PC-3 (cell line): ENCODE data around the gene LONP1. TPM values are rescaled to one million over a fixed set of nuclear protein-coding genes. Genes with fewer than 3 reads are reported as not detected.

Experiments
- ATAC-seq: fragments of 200-7000 bp; cut with Tn5 transposase; 2 replicates; pipeline ENCODE4 v1.9.1; 2020; ENCODE audit warnings: mild to moderate bottlenecking, moderate library complexity
- BruUV-seq: library from RNA; stranded (reverse); fragments of 400-500 nt; replicated peaks from 2 replicates; lab custom pipeline; 2021; lab: Mats Ljungman, UMichigan
- CTCF ChIA-PET: fragments of 300-600 bp; sonication (Branson Sonifier 250); formaldehyde crosslinking; loops from one replicate; lab custom pipeline; 2022; ENCODE audit warnings: antibody characterized with exemption; lab: Charles Lee
- POLR2A ChIA-PET: fragments of 300-600 bp; sonication (Branson Sonifier 250); formaldehyde crosslinking; loops from one replicate; lab custom pipeline; 2022; ENCODE audit warnings: antibody characterized with exemption; ENCODE audit not compliant: unreplicated experiment; lab: Charles Lee
- DNase-seq: peaks from one replicate; pipeline ENCODE4 v3.0.0-alpha.2; 2015
- H2AFZ ChIP-seq: fragments of 300-600 bp; sonication (generic); 2 replicates; pipeline ENCODE4 v1.6.0; 2016; ENCODE audit warnings: antibody characterized with exemption, low read length
- H3F3A ChIP-seq: fragments of 300-600 bp; sonication (generic); one replicate; pipeline ENCODE4 v1.6.0; 2017; ENCODE audit warnings: antibody characterized with exemption, low read length, control low read depth, mild to moderate bottlenecking; ENCODE audit not compliant: unreplicated experiment
- H3K27ac ChIP-seq: fragments of 300-600 bp; sonication (generic); 2 replicates; pipeline ENCODE4 v1.5.1; 2016; ENCODE audit warnings: mild to moderate bottlenecking, low read length
- H3K27me3 ChIP-seq: fragments of 300-600 bp; sonication (generic); 2 replicates; pipeline ENCODE4 v1.6.1; 2016; ENCODE audit warnings: low read length, mixed read lengths
- H3K36me3 ChIP-seq: fragments of 300-600 bp; sonication (generic); 2 replicates; pipeline ENCODE4 v1.6.1; 2016; ENCODE audit warnings: low read depth, mixed run types, low read length, mixed read lengths
- H3K4me1 ChIP-seq: fragments of 300-600 bp; sonication (generic); 2 replicates; pipeline ENCODE4 v1.5.1; 2016; ENCODE audit warnings: low read length; ENCODE audit not compliant: insufficient read depth
- H3K4me2 ChIP-seq: fragments of 300-600 bp; sonication (generic); 2 replicates; pipeline ENCODE4 v1.6.0; 2016; ENCODE audit warnings: low read length
- H3K4me3 ChIP-seq: fragments of 300-600 bp; sonication (generic); 2 replicates; pipeline ENCODE4 v1.5.1; 2016; ENCODE audit warnings: mild to moderate bottlenecking, low read length, mixed read lengths
- H3K79me2 ChIP-seq: fragments of 300-600 bp; sonication (generic); 2 replicates; pipeline ENCODE4 v1.6.1; 2017; ENCODE audit warnings: low read length, mixed read lengths
- H3K9ac ChIP-seq: fragments of 300-600 bp; sonication (generic); 2 replicates; pipeline ENCODE4 v1.6.0; 2016; ENCODE audit warnings: mild to moderate bottlenecking, low read length
- H3K9me2 ChIP-seq: fragments of 300-600 bp; sonication (generic); replicated peaks from 2 replicates; pipeline ENCODE4 v1.6.1; 2016; ENCODE audit warnings: mixed run types, low read length, mixed read lengths
- H3K9me3 ChIP-seq: fragments of 300-600 bp; sonication (generic); 2 replicates; pipeline ENCODE4 v1.6.1; 2016; ENCODE audit warnings: low read length, mixed read lengths
- H4K20me1 ChIP-seq: fragments of 300-600 bp; sonication (generic); 2 replicates; pipeline ENCODE4 v1.6.1; 2016; ENCODE audit warnings: low read length, mixed read lengths
- EZH2 ChIP-seq: fragments of 300-600 bp; sonication (generic); IDR thresholded peaks from one replicate; pipeline ENCODE4 v1.6.1; 2017; ENCODE audit warnings: antibody characterized with exemption, mild to moderate bottlenecking, low read length; ENCODE audit not compliant: unreplicated experiment
- EZH2phosphoT487 ChIP-seq: fragments of 300-600 bp; sonication (generic); IDR thresholded peaks from 2 replicates; pipeline ENCODE4 v1.6.1; 2018; ENCODE audit warnings: mild to moderate bottlenecking, antibody characterized with exemption, low read length, borderline replicate concordance
- intact Hi-C: fragments of 100-400 bp; cut with micrococcal nuclease; formaldehyde crosslinking; loops from 2 replicates; pipeline ENCODE4 v1.9.0; 2023
- total RNA-seq: library from RNA; depleted of rRNA; stranded (reverse); fragments of >200 nt; gene quantifications from 2 replicates; pipeline ENCODE4 v1.2.3, GENCODE V29; 2014
- TF ChIP-seq, protein P1 (sequence below): fragments of 300-600 bp; sonication (generic); conservative IDR thresholded peaks from 2 replicates; pipeline ENCODE4 v1.5.1; 2017; ENCODE audit warnings: antibody characterized with exemption, low read depth, mild to moderate bottlenecking, low read length

The LONP1 gene
- total RNA-seq, 1 experiment from 2014 or later: 217 TPM

DNA sequence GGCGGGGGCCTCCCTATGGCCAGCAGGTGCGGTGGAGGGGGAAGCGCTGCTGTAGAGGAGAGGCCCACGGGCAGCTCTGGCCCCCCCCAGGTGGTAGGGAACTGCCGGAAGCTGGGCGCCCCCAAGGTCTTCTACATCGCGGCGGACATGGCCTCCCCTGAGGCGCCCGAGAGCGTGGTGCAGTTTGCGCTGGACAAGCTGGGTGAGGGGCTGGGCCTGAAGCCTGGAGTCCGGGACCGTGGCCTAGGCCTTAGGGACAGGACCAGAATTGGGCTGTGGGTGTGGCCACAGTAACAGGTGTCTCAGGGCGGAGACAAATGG, 33.7 kb downstream of the LONP1 start:
- ATAC-seq (no peak), DNase-seq (no peak)
- no peak overlapping the region for H3K9ac ChIP-seq
- POLR2A ChIA-PET: interaction anchor here (0.5 to 0.9 kb wide), 3 partner anchors 32 to 218 kb away, joined by 5 to 7 read pairs (median 6); partner anchors contain the start of genes LONP1 and VMAC
- H3K9me2 ChIP-seq: no peaks in the 10 kb centered on the region
- H3K4me3 ChIP-seq: peak overlapping the region; percentile 71
- TF ChIP-seq, protein P1, sequence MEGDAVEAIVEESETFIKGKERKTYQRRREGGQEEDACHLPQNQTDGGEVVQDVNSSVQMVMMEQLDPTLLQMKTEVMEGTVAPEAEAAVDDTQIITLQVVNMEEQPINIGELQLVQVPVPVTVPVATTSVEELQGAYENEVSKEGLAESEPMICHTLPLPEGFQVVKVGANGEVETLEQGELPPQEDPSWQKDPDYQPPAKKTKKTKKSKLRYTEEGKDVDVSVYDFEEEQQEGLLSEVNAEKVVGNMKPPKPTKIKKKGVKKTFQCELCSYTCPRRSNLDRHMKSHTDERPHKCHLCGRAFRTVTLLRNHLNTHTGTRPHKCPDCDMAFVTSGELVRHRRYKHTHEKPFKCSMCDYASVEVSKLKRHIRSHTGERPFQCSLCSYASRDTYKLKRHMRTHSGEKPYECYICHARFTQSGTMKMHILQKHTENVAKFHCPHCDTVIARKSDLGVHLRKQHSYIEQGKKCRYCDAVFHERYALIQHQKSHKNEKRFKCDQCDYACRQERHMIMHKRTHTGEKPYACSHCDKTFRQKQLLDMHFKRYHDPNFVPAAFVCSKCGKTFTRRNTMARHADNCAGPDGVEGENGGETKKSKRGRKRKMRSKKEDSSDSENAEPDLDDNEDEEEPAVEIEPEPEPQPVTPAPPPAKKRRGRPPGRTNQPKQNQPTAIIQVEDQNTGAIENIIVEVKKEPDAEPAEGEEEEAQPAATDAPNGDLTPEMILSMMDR: no peak
- TF ChIP-seq EZH2phosphoT487 (no peak), EZH2 (no peak)
- no peaks in the 10 kb centered on the region for H3K4me1 ChIP-seq
- CTCF ChIA-PET: interaction anchor here (0.6 to 1.5 kb wide), 2 partner anchors 64 to 944 kb away, joined by 5 read pairs; partner anchors contain the start of gene SAFB2
- H3K4me2 ChIP-seq: peak overlapping the region; percentile 91
- peaks cover 7% of the 10 kb centered on the region for H3K36me3 ChIP-seq
- no peaks in the 10 kb centered on the region for H3F3A ChIP-seq
- intact Hi-C loops: loop anchor here (10.0 kb wide), 2 partner anchors 109 to 1849 kb away; partner anchors contain the start of genes DUS3L and PNPLA6
- no peak overlapping the region for H3K27ac ChIP-seq
- H4K20me1 ChIP-seq: peaks cover 10% of the 10 kb centered on the region
- H3K79me2 ChIP-seq: peaks cover 12% of the 10 kb centered on the region
- BruUV-seq: no TSS peak
- no peaks in the 10 kb centered on the region for H3K27me3 ChIP-seq
- H3K9me3 ChIP-seq: no peaks in the 10 kb centered on the region
- peak overlapping the region; percentile 92 for H2AFZ ChIP-seq

DNA sequence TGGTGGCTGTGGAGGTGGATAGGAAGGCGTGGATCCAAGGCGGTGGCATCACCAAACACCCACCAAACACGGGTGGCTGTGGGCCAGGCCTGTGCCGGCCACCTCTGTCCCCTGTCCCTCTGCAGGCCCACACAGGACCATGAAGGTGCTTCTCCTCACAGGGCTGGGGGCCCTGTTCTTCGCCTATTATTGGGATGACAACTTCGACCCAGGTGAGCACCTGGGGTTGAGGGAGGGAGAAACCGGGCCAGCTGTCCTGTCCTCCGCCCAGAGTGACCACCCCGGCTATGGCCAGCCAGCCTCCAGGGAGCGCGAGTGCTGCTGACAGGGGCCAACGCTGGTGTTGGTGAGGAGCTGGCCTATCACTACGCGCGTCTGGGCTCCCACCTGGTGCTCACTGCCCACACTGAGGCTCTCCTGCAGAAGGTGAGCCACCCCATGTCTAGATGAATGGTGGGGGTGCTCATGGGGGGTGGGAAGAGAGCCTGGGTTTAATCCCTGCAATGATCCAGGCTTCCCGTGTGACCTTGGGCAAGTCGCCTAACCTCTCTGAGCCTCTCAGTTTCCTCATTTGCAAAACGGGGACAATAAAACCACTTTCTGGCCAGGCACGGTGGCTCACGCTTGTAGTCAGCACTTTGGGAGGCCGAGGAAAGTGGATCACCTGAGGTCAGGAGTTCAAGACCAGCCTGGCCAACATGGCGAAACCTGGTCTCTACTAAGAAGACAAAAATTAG, 35.1 kb downstream of the LONP1 start:
- no peaks in the 10 kb centered on the region for H3K9me2 ChIP-seq
- H3K4me1 ChIP-seq: peaks cover 3% of the 10 kb centered on the region; the same call in 1 of the 2 replicates
- no peak overlapping the region for H3K4me3 ChIP-seq
- DNase-seq (no peak), ATAC-seq (no peak)
- POLR2A ChIA-PET: no interaction called here
- no peaks in the 10 kb centered on the region for H3K27me3 ChIP-seq
- no peak overlapping the region for H3K9ac ChIP-seq
- TF ChIP-seq, protein P1: no peak
- TF ChIP-seq EZH2phosphoT487 (no peak), EZH2 (no peak)
- H3K9me3 ChIP-seq: no peaks in the 10 kb centered on the region
- H3K79me2 ChIP-seq: peaks cover 2% of the 10 kb centered on the region
- no peaks in the 10 kb centered on the region for H4K20me1 ChIP-seq
- H3K27ac ChIP-seq: no peak overlapping the region
- BruUV-seq: no TSS peak
- H3K36me3 ChIP-seq: no peaks in the 10 kb centered on the region
- H2AFZ ChIP-seq: no peak overlapping the region
- intact Hi-C loops: loop anchor here (10.0 kb wide), 2 partner anchors 110 to 1850 kb away; partner anchors contain the start of genes DUS3L and PNPLA6
- CTCF ChIA-PET: no interaction called here
- H3K4me2 ChIP-seq: no peak overlapping the region
- H3F3A ChIP-seq: no peaks in the 10 kb centered on the region
